ENCODE results near the gene TBL1XR1. TPM values are rescaled to one million over a fixed set of nuclear protein-coding genes. Genes with fewer than 3 reads are reported as not detected.
A peak's percentile ranks its signal among the peaks of the same experiment; 100 is the strongest.

The TBL1XR1 gene
- 156 TPM for total RNA-seq
- long read RNA-seq, full-length matches to known transcripts, result 23 of 43 reads
- long read RNA-seq, partial matches to known transcripts, result 5 of 43 reads
- long read RNA-seq, other reads (novel, unspliced or antisense), result 15 of 43 reads

DNA sequence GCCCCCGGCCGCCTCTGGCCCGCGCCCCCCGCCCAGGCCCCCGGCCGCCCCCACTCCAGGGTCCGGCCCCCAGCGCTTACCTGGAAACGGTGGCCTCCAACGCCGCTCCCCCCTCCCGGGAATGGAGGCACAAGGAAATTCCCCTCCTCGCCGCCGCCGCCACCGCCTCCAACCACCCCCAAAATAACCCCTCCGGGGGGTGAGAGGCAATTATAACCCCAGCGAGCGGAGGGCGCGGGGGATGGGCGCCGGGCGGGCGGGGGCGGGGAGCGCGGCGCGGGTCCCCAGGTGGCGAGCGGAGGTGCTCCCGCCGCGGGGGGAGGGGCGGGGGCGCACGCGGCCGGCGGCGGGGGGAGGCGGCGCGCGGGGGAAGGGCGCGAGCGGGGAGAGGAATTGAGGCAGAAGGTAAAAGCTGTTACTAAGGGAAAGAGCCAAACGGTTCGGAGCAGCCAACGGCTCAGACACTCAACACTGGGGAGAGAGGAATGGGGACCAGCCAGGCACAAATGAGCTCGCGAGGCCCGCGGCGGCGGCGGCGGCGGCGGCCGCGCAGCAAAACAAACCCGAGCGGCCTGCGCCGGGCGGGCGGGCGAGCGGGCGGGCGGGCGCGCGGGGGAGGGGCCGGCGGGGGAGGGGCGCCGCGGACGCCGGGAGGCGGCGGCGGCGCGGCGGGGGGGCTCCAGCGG is at the start of gene TBL1XR1:
Gene TBL1XR1 (minus strand): TSS at position 442 of the 686 bp plus-strand sequence. CDS start 132,505 bp downstream, outside the sequence.
- DNase-seq (peak; percentile 94), ATAC-seq (peak; percentile 91)
- peak within 1 kb of the TSS; percentile 96 for H3K27ac ChIP-seq
- no peaks in the 10 kb centered on the region for H3K9me3 ChIP-seq
- TF ChIP-seq, protein P1, sequence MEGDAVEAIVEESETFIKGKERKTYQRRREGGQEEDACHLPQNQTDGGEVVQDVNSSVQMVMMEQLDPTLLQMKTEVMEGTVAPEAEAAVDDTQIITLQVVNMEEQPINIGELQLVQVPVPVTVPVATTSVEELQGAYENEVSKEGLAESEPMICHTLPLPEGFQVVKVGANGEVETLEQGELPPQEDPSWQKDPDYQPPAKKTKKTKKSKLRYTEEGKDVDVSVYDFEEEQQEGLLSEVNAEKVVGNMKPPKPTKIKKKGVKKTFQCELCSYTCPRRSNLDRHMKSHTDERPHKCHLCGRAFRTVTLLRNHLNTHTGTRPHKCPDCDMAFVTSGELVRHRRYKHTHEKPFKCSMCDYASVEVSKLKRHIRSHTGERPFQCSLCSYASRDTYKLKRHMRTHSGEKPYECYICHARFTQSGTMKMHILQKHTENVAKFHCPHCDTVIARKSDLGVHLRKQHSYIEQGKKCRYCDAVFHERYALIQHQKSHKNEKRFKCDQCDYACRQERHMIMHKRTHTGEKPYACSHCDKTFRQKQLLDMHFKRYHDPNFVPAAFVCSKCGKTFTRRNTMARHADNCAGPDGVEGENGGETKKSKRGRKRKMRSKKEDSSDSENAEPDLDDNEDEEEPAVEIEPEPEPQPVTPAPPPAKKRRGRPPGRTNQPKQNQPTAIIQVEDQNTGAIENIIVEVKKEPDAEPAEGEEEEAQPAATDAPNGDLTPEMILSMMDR (IDR thresholded peaks at IDR 0.05), result no peak
- H3K4me3 ChIP-seq, result peak within 1 kb of the TSS; percentile 71
- no peaks in the 10 kb centered on the region for H3K36me3 ChIP-seq
- no peaks in the 10 kb centered on the region for H3K27me3 ChIP-seq
- H3K4me1 ChIP-seq, result peaks cover 24% of the 10 kb centered on the region
- intact Hi-C loops (cut with DNase I), result loop anchor here (5.0 kb wide), 1 partner anchor 160 kb away; no protein-coding TSS in a partner anchor

DNA sequence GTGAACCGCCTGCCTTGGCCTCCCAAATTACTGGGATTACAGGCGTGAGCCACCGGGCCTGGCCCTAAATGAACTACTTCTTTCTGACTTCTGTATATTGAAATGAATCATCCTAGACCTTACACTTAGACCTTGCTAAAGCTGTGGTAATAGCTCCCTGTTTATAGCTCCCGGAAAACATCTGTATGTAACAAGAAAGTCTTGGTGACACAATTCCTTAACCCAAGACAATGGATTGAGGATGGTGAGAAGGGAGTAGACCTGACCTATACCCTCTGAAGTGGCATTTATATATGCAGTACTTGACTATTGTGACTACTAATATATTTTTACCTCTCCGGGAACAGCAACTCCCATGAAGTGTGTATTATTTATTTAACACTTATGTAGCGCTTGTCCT is 48.0 kb upstream of the TBL1XR1 start:
- no peaks in the 10 kb centered on the region for H3K4me1 ChIP-seq
- DNase-seq (no peak), ATAC-seq (no peak)
- no peak overlapping the region for H3K27ac ChIP-seq
- intact Hi-C loops (cut with DNase I), result no loop called here
- no peak overlapping the region for H3K4me3 ChIP-seq
- H3K36me3 ChIP-seq, result no peaks in the 10 kb centered on the region
- no peaks in the 10 kb centered on the region for H3K9me3 ChIP-seq
- H3K27me3 ChIP-seq, result no peaks in the 10 kb centered on the region
- TF ChIP-seq, protein P1 (IDR thresholded peaks at IDR 0.05), result no peak

DNA sequence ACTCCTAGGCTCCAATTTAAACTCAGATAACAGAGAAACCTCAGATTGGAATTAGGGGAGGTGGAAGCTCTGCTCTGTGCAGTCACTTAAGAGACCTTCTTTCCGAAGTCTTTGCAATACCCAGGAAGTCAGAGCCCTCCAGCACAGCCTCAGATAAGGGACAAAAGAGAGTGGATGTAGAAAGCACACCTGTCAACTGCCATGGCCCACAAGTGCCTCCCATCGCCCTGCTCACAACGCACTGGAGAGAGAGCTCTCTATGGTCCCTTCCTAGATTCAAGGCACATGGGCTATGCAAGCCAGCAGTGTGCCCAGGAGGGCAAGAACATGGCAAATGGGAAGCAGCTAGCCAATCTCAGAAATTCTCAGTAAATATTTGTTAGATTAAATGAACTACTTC is 47.3 kb upstream of the TBL1XR1 start:
- no peaks in the 10 kb centered on the region for H3K36me3 ChIP-seq
- H3K27me3 ChIP-seq, result no peaks in the 10 kb centered on the region
- TF ChIP-seq, protein P1 (IDR thresholded peaks at IDR 0.05), result no peak
- H3K4me1 ChIP-seq, result no peaks in the 10 kb centered on the region
- no peaks in the 10 kb centered on the region for H3K9me3 ChIP-seq
- DNase-seq, result no peak
- ATAC-seq, result no peak
- intact Hi-C loops (cut with DNase I), result no loop called here
- H3K4me3 ChIP-seq, result no peak overlapping the region
- H3K27ac ChIP-seq, result no peak overlapping the region

DNA sequence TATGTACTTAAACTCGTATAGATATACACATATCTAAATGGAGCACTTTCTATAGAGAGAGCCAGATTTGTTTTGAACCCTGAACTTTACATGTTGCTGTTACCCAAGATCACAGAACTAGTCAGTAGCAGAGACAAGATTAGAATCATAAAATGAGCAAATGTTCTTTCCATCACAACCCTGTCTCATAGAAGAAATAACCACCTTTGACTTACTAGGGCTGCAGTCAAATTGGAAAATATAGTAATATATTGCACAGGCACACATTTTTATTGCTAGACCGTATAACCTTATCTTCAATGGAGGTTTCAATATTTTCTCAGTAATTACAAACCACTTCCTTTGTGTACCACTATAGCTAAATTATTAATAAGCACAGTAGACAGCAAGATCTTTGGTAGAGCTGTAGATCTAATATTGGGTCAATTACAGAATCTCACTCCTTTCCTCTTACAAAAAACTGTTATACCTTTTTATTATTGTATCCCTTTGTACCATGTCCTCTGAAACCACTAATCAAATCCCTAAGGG is 41.5 kb upstream of the TBL1XR1 start:
- no peaks in the 10 kb centered on the region for H3K9me3 ChIP-seq
- DNase-seq (no peak), ATAC-seq (no peak)
- H3K27ac ChIP-seq, result no peak overlapping the region
- H3K27me3 ChIP-seq, result no peaks in the 10 kb centered on the region
- intact Hi-C loops (cut with DNase I), result no loop called here
- TF ChIP-seq, protein P1 (IDR thresholded peaks at IDR 0.05), result no peak
- no peak overlapping the region for H3K4me3 ChIP-seq
- H3K4me1 ChIP-seq, result no peaks in the 10 kb centered on the region
- no peaks in the 10 kb centered on the region for H3K36me3 ChIP-seq

DNA sequence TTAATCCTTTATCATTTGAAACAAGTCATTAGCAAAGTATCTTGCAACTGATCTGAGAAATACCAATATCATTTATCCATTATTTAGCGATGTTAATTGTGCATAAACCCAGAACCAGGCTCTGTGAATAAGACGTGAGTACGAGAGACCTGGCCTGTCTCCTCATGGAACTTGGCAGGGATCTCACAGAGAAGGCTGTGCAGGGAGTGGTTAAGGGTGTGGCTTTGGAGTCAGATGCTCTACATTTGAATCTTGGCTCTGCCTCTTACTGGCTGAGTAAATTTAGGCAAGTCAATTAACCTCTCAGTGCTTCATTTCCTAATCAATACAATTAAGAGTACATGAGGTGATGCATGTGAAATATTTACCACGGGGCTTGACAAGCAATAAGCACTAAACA is 39.9 kb upstream of the TBL1XR1 start:
- TF ChIP-seq, protein P1 (IDR thresholded peaks at IDR 0.05), result no peak
- DNase-seq (no peak), ATAC-seq (no peak)
- H3K4me3 ChIP-seq, result no peak overlapping the region
- intact Hi-C loops (cut with DNase I), result no loop called here
- no peaks in the 10 kb centered on the region for H3K27me3 ChIP-seq
- H3K36me3 ChIP-seq, result no peaks in the 10 kb centered on the region
- no peaks in the 10 kb centered on the region for H3K9me3 ChIP-seq
- H3K27ac ChIP-seq, result no peak overlapping the region
- no peaks in the 10 kb centered on the region for H3K4me1 ChIP-seq
